K562 (cell line): Measurements from ENCODE around the gene EYA4. TPM values are rescaled to one million over a fixed set of nuclear protein-coding genes. Genes with fewer than 3 reads are reported as not detected.

Experiments
- ARID2 ChIP-seq: fragments of 450-650 bp; IDR thresholded peaks from 2 replicates; pipeline ENCODE4 v1.6.1; 2017; ENCODE audit warnings: antibody characterized with exemption, mild to moderate bottlenecking
- ATF3 ChIP-seq, 2 experiments: fragments of 450-650 bp in 1 of 2; sonication (generic) in 1 of 2; formaldehyde crosslinking in 1 of 2; IDR thresholded peaks in 1 of 2; conservative IDR thresholded peaks in 1 of 2; 2 replicates each; pipeline versions ENCODE4 v1.6.1 to v1.8.1; 2016 to 2023; ENCODE audit warnings: mild to moderate bottlenecking in 2 of 2, moderate library complexity in 2 of 2, inconsistent platforms in 1 of 2, missing genetic modification reagents in 1 of 2
- BMI1 ChIP-seq: fragments of 150-350 bp; IDR thresholded peaks from 2 replicates; pipeline ENCODE4 v1.6.1; 2014; ENCODE audit warnings: low read length
- C11orf30 ChIP-seq: fragments of 450-650 bp; IDR thresholded peaks from 2 replicates; pipeline ENCODE4 v1.6.1; 2016; ENCODE audit warnings: low read depth, mild to moderate bottlenecking
- FOSL1 ChIP-seq: fragments of 200-800 bp; sonication (Bioruptor generic); conservative IDR thresholded peaks from 2 replicates; pipeline ENCODE4 v1.6.1; 2016; ENCODE audit warnings: missing genetic modification characterization, missing compliant biosample characterization
- JUN ChIP-seq, 2 experiments: sonication (generic) in 1 of 2; formaldehyde crosslinking in 1 of 2; IDR thresholded peaks; 2 replicates each; pipeline versions ENCODE4 v1.6.1 to v1.8.0; 2012 to 2022; ENCODE audit warnings: borderline replicate concordance in 2 of 2, mild to moderate bottlenecking in 2 of 2, improper control_type of control experiment in 1 of 2, low read depth in 1 of 2, low read length in 1 of 2, missing genetic modification reagents in 1 of 2
- KLF16 ChIP-seq: IDR thresholded peaks from 2 replicates; pipeline ENCODE4 v1.6.1; 2016; ENCODE audit warnings: antibody characterized with exemption
- NFE2L1 ChIP-seq: fragments of 450-650 bp; IDR thresholded peaks from 2 replicates; pipeline ENCODE4 v1.6.1; 2016; ENCODE audit warnings: missing genetic modification characterization, low read depth, mild to moderate bottlenecking, missing compliant biosample characterization, moderate library complexity, borderline replicate concordance
- RAD21 ChIP-seq, 2 experiments: fragments of 250-450 bp in 1 of 2; fragments of 450-650 bp in 1 of 2; sonication (Bioruptor Pico) in 1 of 2; formaldehyde crosslinking in 1 of 2; IDR thresholded peaks in 1 of 2; conservative IDR thresholded peaks in 1 of 2; 2 replicates each; pipeline versions ENCODE4 v1.4.0 to v1.8.0; 2020 to 2022; ENCODE audit warnings: mild to moderate bottlenecking in 2 of 2, moderate library complexity in 1 of 2
- RCOR1 ChIP-seq, 2 experiments: IDR thresholded peaks; 2 replicates each; pipeline ENCODE4 v1.6.1; 2012; ENCODE audit warnings: low read depth in 2 of 2, low read length in 2 of 2, borderline replicate concordance in 1 of 2, improper control_type of control experiment in 1 of 2
- SMARCA4 ChIP-seq: fragments of 450-650 bp; IDR thresholded peaks from 2 replicates; pipeline ENCODE4 v1.6.1; 2016
- SMC3 ChIP-seq: conservative IDR thresholded peaks from 2 replicates; pipeline ENCODE4 v1.6.1; 2011; ENCODE audit warnings: low read depth, low read length, improper control_type of control experiment; ENCODE audit not compliant: insufficient read depth
- TEAD4 ChIP-seq, 2 experiments: sonication (generic) in 1 of 2; formaldehyde crosslinking in 1 of 2; IDR thresholded peaks; 2 replicates each; pipeline versions ENCODE4 v1.6.1 to v1.8.0; 2012 to 2022; ENCODE audit warnings: borderline replicate concordance in 1 of 2, inconsistent platforms in 1 of 2, low read length in 1 of 2, mild to moderate bottlenecking in 1 of 2, missing genetic modification reagents in 1 of 2
- ZNF316 ChIP-seq: fragments of 450-650 bp; IDR thresholded peaks from 2 replicates; pipeline ENCODE4 v1.6.1; 2016
- ZNF584 ChIP-seq: fragments of 200-800 bp; sonication (Bioruptor generic); IDR thresholded peaks from 2 replicates; pipeline ENCODE4 v1.6.1; 2016; ENCODE audit warnings: low read depth, mild to moderate bottlenecking, missing genetic modification characterization, missing compliant biosample characterization
- polyA plus RNA-seq, 8 experiments: library from polyadenylated mRNA; depleted of rRNA in 4 of 8; stranded (reverse) in 5 of 8; unstranded in 3 of 8; fragments of >200 nt; fragmentation: Nextera tagmentation in 2 of 8; fragmentation: Illumina TruSeq in 1 of 8; extraction: Ambion mirVana in 2 of 8; extraction: Trizol in 1 of 8; gene quantifications; 2 replicates each; pipeline versions ENCODE4 v1.2.1 to v1.2.3, GENCODE V29; 2011 to 2014; ENCODE audit warnings: inconsistent platforms in 1 of 8, missing spikeins in 1 of 8
- total RNA-seq, 7 experiments: library from RNA; depleted of rRNA in 6 of 7; stranded (reverse); fragments of >200 nt in 6 of 7; fragmentation: Illumina TruSeq in 2 of 7; extraction: Trizol in 2 of 7; gene quantifications; 2 replicates each; pipeline versions ENCODE4 v1.2.1 to v1.2.3, GENCODE V29; 2011 to 2021; ENCODE audit warnings: low replicate concordance in 1 of 7
- TF ChIP-seq, protein P1 (sequence below), 3 experiments: IDR thresholded peaks in 2 of 3; conservative IDR thresholded peaks in 1 of 3; 2 replicates each; pipeline ENCODE4 v1.5.1; 2011 to 2012; ENCODE audit warnings: low read length in 3 of 3, mild to moderate bottlenecking in 3 of 3, control low read depth in 2 of 3, improper control_type of control experiment in 1 of 3, inconsistent platforms in 1 of 3, low read depth in 1 of 3, mixed read lengths in 1 of 3, moderate library complexity in 1 of 3; ENCODE audit not compliant: insufficient read depth in 2 of 3
- TF ChIP-seq, protein P2 (sequence below): fragments of 450-650 bp; formaldehyde crosslinking; IDR thresholded peaks from 2 replicates; pipeline ENCODE4 v1.4.0; 2020; ENCODE audit warnings: mild to moderate bottlenecking, moderate library complexity
- TF ChIP-seq, protein P3 (sequence below): IDR thresholded peaks from 2 replicates; pipeline ENCODE4 v1.6.1; 2012; ENCODE audit warnings: low read depth, low read length, improper control_type of control experiment, borderline replicate concordance

The EYA4 gene
- total and polyA plus RNA-seq, 9 of the 15 experiments (the other 6 are each of a cell fraction or from before 2014, with no cell fraction given) = 0.03 to 0.04 TPM; not detected in 7

DNA sequence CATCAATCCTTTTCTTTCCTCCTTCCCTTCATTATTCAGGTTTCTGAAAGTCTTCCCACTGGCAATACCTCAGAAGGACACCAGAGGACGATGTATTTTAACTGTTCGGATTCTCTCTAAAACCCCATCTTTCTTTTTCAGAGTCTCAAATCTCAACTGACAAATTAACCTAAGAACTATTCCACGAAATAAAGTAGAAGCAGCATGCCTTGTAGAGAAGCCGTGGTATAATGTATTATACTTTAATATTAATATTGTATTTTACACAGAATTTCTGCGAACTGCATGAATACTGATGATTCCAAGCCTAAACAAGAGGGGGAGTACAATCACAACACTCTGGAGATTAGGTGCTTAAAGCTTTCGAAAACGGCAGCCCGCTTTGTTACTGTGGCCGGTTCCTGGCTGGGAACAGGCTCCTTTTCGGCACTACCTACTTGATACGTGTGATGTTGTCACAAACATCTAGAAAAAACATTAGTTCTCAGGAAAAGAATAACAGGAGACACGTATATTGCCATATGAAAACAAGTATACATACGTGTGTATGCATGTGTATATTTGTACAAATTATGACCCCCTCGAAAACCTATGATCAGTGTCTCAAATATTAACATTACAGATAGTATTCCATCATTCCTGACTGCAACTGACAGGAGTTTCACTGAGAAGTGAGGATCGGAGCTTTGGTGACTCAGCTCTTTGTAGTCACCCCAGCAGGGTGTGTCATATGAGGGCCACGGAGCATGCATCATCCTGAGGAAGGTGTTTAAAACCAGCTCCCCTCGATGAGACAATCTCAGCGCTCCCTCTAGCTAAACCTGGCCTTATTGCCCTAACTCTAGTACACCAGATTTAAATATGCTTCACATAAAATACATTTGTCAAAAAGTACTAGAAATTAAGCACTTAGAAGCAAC lies 328.1 kb downstream of the EYA4 start (continued):
- TF ChIP-seq C11orf30 (peak; percentile 83), SMARCA4 (0 out of 2 replicates have a peak, but pooled peaks have one; percentile 17), RCOR1 (IDR thresholded peaks at IDR 0.05; ENCODE audit: borderline replicate concordance in 1 of 2, low read depth in 2 of 2, low read length in 2 of 2) (peak in 1 of 2 experiments; percentile 52; a peak in 1 of 4 replicates), RAD21 (CRISPR knock-in tag; conservative IDR thresholded peaks at IDR 0.05 in 1 of 2, IDR thresholded peaks at IDR 0.05 in 1 of 2) (peak; percentile 93 to 97), FOSL1 (tag) (peak; percentile 85), ZNF316 (peak; percentile 85), ARID2 (peak; percentile 67; the same call in 1 of the 2 replicates), JUN (IDR thresholded peaks at IDR 0.05; ENCODE audit: borderline replicate concordance, low read depth, low read length) (peak; percentile 65; the same call in 1 of the 2 replicates), JUN (CRISPR knock-in tag; IDR thresholded peaks at IDR 0.05; ENCODE audit: borderline replicate concordance) (no peak), KLF16 (peak; percentile 44; the same call in 1 of the 2 replicates), NFE2L1 (tag) (peak; percentile 51; the same call in 1 of the 2 replicates), TEAD4 (IDR thresholded peaks at IDR 0.05; ENCODE audit: low read length) (peak; percentile 15; the same call in 1 of the 2 replicates), TEAD4 (CRISPR knock-in tag; IDR thresholded peaks at IDR 0.05; ENCODE audit: borderline replicate concordance) (no peak), ZNF584 (CRISPR knock-in tag) (no peak), BMI1 (no peak), ATF3 (IDR thresholded peaks at IDR 0.05) (peak; percentile 73), ATF3 (CRISPR knock-in tag; conservative IDR thresholded peaks at IDR 0.05) (no peak), SMC3 (peak; percentile 70)
- TF ChIP-seq, protein P1, sequence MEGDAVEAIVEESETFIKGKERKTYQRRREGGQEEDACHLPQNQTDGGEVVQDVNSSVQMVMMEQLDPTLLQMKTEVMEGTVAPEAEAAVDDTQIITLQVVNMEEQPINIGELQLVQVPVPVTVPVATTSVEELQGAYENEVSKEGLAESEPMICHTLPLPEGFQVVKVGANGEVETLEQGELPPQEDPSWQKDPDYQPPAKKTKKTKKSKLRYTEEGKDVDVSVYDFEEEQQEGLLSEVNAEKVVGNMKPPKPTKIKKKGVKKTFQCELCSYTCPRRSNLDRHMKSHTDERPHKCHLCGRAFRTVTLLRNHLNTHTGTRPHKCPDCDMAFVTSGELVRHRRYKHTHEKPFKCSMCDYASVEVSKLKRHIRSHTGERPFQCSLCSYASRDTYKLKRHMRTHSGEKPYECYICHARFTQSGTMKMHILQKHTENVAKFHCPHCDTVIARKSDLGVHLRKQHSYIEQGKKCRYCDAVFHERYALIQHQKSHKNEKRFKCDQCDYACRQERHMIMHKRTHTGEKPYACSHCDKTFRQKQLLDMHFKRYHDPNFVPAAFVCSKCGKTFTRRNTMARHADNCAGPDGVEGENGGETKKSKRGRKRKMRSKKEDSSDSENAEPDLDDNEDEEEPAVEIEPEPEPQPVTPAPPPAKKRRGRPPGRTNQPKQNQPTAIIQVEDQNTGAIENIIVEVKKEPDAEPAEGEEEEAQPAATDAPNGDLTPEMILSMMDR (IDR thresholded peaks at IDR 0.05 in 2 of 3, conservative IDR thresholded peaks at IDR 0.05 in 1 of 3; ENCODE audit: insufficient read depth in 2 of 3, low read depth in 1 of 3, low read length in 3 of 3) = peak; percentile 71 to 85 (median 72); a peak in 5 of 6 replicates
- TF ChIP-seq, protein P2, sequence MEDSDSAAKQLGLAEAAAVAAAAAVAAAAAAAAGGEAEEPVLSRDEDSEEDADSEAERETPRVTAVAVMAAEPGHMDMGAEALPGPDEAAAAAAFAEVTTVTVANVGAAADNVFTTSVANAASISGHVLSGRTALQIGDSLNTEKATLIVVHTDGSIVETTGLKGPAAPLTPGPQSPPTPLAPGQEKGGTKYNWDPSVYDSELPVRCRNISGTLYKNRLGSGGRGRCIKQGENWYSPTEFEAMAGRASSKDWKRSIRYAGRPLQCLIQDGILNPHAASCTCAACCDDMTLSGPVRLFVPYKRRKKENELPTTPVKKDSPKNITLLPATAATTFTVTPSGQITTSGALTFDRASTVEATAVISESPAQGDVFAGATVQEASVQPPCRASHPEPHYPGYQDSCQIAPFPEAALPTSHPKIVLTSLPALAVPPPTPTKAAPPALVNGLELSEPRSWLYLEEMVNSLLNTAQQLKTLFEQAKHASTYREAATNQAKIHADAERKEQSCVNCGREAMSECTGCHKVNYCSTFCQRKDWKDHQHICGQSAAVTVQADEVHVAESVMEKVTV = peak; percentile 92
- TF ChIP-seq, protein P3, sequence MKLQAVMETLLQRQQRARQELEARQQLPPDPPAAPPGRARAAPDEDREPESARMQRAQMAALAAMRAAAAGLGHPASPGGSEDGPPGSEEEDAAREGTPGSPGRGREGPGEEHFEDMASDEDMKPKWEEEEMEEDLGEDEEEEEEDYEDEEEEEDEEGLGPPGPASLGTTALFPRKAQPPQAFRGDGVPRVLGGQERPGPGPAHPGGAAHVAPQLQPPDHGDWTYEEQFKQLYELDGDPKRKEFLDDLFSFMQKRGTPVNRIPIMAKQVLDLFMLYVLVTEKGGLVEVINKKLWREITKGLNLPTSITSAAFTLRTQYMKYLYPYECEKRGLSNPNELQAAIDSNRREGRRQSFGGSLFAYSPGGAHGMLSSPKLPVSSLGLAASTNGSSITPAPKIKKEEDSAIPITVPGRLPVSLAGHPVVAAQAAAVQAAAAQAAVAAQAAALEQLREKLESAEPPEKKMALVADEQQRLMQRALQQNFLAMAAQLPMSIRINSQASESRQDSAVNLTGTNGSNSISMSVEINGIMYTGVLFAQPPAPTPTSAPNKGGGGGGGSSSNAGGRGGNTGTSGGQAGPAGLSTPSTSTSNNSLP = no peak
